GM12872 (cell line): ENCODE results near the gene CACNA1D.

Experiments
- TF ChIP-seq, protein P1 (sequence below): IDR thresholded peaks from 3 replicates; pipeline ENCODE4 v1.5.1; 2011; ENCODE audit warnings: low read depth, mild to moderate bottlenecking, low read length, moderate library complexity; ENCODE audit not compliant: insufficient read depth

CACNA1D gene

GRCh38 chr3:53498806-53499641, 4.6 kb downstream of the CACNA1D start:
- TF ChIP-seq, protein P1, sequence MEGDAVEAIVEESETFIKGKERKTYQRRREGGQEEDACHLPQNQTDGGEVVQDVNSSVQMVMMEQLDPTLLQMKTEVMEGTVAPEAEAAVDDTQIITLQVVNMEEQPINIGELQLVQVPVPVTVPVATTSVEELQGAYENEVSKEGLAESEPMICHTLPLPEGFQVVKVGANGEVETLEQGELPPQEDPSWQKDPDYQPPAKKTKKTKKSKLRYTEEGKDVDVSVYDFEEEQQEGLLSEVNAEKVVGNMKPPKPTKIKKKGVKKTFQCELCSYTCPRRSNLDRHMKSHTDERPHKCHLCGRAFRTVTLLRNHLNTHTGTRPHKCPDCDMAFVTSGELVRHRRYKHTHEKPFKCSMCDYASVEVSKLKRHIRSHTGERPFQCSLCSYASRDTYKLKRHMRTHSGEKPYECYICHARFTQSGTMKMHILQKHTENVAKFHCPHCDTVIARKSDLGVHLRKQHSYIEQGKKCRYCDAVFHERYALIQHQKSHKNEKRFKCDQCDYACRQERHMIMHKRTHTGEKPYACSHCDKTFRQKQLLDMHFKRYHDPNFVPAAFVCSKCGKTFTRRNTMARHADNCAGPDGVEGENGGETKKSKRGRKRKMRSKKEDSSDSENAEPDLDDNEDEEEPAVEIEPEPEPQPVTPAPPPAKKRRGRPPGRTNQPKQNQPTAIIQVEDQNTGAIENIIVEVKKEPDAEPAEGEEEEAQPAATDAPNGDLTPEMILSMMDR, result no peak

DNA sequence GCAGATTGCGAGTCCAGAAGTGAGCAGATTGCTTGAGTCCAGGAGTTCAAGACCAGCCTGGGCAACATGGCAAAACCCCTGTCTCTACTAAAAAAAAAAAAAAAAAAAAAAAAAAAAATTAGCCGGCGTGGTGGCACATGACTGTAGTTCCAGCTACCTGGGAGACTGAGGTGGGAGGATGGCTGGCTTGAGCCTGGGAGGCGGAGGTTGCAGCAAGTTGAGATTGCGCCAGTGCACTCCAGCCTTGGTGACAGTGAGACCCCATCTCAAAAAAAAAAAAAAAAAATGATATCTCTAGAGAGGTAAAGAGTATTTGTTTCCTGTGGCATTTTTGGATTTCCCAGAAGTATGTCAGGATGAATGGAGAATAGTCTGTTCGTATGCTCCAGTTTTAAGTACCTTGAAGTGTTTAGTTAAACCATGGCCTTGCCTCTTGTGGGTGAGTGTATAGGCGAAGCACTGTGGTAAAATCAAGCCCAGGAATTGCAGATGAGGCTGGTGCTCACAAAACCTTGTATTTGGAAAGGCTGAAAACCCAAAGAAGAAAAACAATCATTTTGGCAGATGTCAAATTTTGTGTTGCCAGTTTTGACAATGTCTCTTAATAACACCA, 5.9 kb downstream of the CACNA1D start:
- TF ChIP-seq, protein P1, result no peak

DNA sequence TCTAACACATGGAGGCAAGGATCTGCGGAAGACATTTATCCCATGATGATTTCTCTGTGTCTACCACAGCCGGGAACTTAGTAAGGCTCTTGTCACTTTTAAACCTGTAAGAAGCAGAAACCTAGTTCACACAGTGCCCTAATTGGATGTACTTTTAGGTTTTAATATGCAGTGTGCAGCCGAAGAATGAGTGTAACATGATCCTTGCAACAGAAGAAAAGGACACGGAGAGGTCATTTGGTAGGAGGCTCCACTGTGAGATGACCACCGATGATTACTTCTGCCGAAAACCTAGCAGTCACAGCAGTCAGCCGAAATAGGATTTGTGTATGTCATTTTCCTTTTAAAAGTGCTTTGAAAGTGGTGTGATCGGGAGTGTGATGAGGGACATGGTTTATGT, 6.8 kb downstream of the CACNA1D start:
- TF ChIP-seq, protein P1, result no peak

GRCh38 chr3:53502737-53503136, 8.3 kb downstream of the CACNA1D start:
- TF ChIP-seq, protein P1, result no peak

GRCh38 chr3:53503195-53503594, 8.8 kb downstream of the CACNA1D start:
- TF ChIP-seq, protein P1, result no peak

- TF ChIP-seq, protein P1, result no peak
Measured at GRCh38 chr3:53506110-53506762, 11.8 kb downstream of the CACNA1D start.

DNA sequence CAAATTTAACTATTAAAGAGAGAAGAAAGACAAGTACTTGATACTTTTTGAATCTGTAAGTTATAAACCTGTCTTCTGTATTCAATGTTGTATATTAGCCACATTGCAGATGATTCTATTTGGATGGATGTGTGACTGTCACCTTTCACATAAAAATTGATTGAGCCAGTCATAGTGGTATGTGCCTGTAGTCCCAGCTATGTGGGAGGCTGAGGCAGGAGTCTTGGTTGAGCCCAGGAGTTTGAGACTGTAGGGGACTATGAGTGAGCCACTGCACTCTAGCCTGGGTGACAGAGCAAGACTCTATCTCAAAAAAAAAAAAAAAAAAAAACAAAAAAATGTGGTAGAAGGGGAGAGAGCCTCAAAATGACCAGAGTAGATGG, 12.3 kb downstream of the CACNA1D start:
- TF ChIP-seq, protein P1, result no peak
